GM12872 (cell line): Measurements from ENCODE around the gene TTLL10.

Experiments
- TF ChIP-seq, protein P1 (sequence below): IDR thresholded peaks from 3 replicates; pipeline ENCODE4 v1.5.1; 2011; ENCODE audit warnings: low read depth, mild to moderate bottlenecking, low read length, moderate library complexity; ENCODE audit not compliant: insufficient read depth

TTLL10 gene

DNA sequence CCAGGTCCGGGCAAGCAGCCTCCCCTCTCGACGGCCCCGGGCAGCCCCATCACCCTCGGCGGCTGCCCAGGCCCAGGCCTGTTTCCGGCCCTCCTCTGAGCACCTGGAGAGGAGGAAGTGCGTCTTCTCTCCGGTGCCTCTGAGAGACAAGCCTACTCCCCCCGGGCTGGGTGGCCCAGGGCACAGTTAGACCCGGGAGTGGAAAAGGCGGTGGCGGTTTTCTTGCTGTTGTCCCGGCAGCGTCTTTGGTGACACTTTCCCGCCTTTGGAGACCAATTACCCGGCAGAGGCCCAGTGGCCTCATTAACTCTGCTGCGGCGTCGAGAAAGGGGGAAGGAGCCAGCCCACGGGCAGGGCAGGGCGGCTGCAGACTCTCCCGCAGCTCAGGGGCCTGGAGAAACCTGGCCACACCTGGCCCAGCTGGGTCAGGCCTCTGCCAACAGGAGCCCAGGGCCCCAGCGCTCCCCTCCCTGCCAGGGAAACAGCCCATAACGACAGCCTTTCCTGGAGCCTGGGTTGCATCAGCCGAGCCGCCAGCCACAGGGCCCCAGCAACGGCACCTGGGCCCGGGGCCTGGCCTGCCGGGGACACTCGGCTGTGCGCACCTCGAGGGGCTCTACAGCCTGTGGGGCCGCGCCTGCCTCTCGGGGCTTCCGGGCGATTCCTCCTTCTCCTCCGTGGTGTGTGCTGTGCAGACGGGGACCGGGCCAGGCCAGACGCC is 29.4 kb upstream of the TTLL10 start:
- TF ChIP-seq, protein P1, sequence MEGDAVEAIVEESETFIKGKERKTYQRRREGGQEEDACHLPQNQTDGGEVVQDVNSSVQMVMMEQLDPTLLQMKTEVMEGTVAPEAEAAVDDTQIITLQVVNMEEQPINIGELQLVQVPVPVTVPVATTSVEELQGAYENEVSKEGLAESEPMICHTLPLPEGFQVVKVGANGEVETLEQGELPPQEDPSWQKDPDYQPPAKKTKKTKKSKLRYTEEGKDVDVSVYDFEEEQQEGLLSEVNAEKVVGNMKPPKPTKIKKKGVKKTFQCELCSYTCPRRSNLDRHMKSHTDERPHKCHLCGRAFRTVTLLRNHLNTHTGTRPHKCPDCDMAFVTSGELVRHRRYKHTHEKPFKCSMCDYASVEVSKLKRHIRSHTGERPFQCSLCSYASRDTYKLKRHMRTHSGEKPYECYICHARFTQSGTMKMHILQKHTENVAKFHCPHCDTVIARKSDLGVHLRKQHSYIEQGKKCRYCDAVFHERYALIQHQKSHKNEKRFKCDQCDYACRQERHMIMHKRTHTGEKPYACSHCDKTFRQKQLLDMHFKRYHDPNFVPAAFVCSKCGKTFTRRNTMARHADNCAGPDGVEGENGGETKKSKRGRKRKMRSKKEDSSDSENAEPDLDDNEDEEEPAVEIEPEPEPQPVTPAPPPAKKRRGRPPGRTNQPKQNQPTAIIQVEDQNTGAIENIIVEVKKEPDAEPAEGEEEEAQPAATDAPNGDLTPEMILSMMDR, result no peak

DNA sequence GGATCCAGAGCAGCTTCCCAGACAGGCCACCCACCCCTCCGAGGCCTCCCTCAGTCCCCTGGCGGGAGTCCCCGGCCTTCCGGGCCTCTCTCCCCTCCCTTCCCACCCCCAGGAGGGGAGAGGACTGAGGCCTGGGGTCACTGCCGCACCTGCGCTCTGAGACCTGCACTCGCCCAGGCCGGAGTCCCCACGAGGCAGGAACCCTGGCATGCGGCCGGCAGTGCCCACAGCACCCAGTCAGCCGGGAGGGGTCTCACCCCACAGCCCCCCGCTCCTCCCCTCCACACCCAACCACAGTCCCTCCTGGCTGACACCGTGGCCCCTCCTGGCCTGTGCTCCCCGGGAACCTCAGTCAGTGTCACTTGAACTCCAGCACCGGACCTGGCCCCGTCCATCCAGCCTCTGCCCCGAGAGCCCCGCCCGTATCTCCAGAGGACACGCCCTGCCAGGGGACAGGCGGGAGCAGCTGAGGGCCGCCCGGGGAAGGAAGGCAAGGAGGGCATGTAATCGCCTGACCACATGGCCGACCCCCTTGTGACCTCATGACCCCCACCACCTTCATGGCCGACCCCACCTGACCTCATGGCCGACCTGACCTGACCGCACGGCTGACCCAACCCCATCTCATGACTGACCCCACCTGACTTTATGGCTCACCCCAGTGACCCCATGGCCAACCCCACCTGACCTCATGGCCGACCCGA is 28.7 kb upstream of the TTLL10 start:
- TF ChIP-seq, protein P1, result no peak

DNA sequence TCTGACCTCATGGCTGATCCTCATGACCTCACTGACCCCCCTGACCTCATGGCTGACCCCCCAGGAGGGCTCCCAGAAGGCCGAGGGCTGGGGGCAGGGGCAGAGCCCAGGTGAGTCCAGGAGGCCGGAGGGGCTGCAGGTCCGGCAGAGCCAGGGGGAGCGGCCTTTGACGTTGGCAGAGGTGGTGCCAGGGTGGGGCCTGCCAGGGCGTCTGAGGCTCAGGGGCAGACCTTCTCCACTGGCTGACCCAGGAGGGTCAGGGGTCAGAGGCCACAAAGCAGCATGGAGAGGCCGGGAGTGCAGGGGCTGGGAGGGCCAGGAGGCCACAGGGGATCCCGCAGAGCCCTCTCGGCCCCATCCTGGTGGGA is 28.1 kb upstream of the TTLL10 start:
- TF ChIP-seq, protein P1, result no peak

DNA sequence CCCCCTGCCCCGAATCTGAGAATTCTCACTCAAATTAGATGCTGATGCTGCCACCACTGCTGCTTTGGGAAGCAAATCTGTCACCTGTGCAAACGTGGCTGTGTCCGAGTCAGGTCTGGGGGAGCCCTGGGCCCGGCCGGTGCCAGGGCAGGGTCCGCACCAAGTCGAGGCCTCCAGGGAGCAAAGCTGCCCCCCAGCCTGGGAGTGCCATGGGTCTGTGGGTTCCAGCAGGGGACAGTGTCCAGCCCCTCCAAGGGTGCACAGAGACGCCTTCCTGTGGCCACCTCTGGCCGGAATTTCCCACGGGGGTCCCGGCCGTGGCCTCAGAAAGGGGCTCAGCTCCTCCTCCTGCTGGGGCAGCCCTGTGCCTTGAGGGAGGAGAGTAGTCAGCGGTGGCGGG is 27.7 kb upstream of the TTLL10 start:
- TF ChIP-seq, protein P1, result no peak

DNA sequence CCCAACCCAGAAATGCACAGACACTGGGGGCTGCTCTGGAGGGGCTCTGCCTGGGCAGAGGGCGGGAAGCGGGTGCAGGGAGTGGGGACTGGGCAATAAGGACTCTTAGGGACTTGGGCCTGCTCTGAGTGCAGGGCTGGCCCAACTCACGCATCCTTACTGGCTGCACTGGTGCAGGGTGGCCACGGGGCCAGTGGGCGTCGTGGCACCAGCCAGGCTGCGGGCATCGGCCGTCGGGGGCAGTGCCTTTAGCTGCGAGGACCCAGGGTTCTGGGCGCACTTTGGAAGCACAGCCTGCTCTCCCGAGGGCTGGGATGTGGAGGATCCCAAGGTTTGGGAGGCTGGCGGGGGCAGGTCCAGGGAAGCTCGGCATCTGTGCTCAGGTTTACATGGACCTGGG is 27.1 kb upstream of the TTLL10 start:
- TF ChIP-seq, protein P1, result no peak

DNA sequence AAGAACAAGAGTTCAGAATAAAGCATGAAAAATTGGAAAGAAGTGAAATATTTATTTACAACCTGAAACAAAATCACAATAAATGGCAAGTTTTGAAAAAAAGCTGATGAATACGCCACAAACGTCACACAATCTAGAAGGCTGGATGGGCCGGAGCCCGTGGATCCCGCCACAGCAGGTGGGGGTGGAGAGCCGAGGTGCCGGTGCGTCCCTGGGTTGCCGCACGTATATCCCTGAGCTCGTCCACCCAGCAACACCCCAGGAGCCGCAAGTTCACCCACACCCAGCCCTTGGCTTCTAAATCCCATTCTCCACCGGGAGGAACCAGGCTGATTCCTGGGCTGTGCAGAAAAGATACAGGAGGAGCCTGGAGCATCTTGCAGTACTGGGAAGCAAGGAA is 25.6 kb upstream of the TTLL10 start:
- TF ChIP-seq, protein P1, result no peak

DNA sequence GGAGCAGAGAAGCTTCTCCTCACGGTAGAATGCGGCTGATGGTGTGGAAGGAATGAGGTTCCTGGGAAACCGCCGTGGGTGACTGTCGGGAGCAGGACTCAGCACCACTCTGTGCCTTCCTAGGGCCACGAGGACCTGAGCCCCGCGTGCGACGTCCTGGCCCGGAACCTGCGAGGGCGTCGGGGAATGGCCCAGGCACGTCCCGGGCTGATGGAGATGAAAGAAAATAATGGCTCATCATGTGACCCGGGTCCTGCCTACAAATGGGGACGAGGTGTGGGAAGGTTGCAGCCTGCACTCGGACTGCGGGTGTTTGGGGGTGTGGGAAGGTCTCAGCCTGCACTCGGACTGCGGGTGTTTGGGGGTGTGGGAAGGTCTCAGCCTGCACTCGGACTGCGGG is 25.1 kb upstream of the TTLL10 start:
- TF ChIP-seq, protein P1, result no peak
